Astrocyte of the cerebellum (primary cell): ENCODE results near the gene RUNDC1.

ENCODE experiments used
- DNase-seq: peaks from one replicate; pipeline ENCODE4 v3.0.0-alpha.2; 2011; ENCODE audit warnings: low read depth
- H3K4me3 ChIP-seq: 2 replicates; pipeline ENCODE4 v1.5.1; 2011; ENCODE audit warnings: mild to moderate bottlenecking, low read depth, low read length, moderate library complexity
- CTCF ChIP-seq: IDR thresholded peaks from 2 replicates; pipeline ENCODE4 v1.5.1; 2012; ENCODE audit warnings: low read length, low read depth, moderate library complexity, mild to moderate bottlenecking; ENCODE audit errors: missing control alignments
- in situ Hi-C: cut with HindIII; loops from 2 replicates; pipeline ENCODE4 v1.10.0; 2017; ENCODE audit warnings: low sequenced_read_pairs

Gene RUNDC1

GRCh38 chr17:43025766-43026537 is 45.6 kb downstream of the RUNDC1 start:
- DNase-seq: no peak
- TF ChIP-seq CTCF: no peak
- in situ Hi-C loops: no loop called here
- peak overlapping the region; percentile 47 for H3K4me3 ChIP-seq

GRCh38 chr17:43026595-43026994 is 46.2 kb downstream of the RUNDC1 start:
- in situ Hi-C loops: no loop called here
- DNase-seq: no peak
- TF ChIP-seq CTCF: no peak
- H3K4me3 ChIP-seq: no peak overlapping the region

GRCh38 chr17:43027091-43028032 is 47.0 kb downstream of the RUNDC1 start:
- in situ Hi-C loops: no loop called here
- H3K4me3 ChIP-seq: no peak overlapping the region
- no peak for TF ChIP-seq CTCF
- DNase-seq: no peak

GRCh38 chr17:43028221-43028861 is 48.0 kb downstream of the RUNDC1 start:
- in situ Hi-C loops: no loop called here
- no peak for DNase-seq
- no peak overlapping the region for H3K4me3 ChIP-seq
- TF ChIP-seq CTCF: no peak

- DNase-seq: no peak
- in situ Hi-C loops: no loop called here
- H3K4me3 ChIP-seq: no peak overlapping the region
- no peak for TF ChIP-seq CTCF
Observed at GRCh38 chr17:43030137-43030767, 49.9 kb downstream of the RUNDC1 start.

- DNase-seq: no peak
- in situ Hi-C loops: no loop called here
- no peak overlapping the region for H3K4me3 ChIP-seq
- no peak for TF ChIP-seq CTCF
Observed at GRCh38 chr17:43031666-43032065, 51.3 kb downstream of the RUNDC1 start.
